GM19043 (cell line): ENCODE results near the gene HSP90AA1.
"Not testable (repeated sequence)": the region's sequence is repeated elsewhere in the genome, so short reads cannot be mapped to it uniquely, and the experiment has no call there.

Experiments
- ATAC-seq: cut with Tn5 transposase; IDR thresholded peaks from one replicate; pipeline ENCODE4 v1.9.1; 2021; ENCODE audit warnings: low read depth; ENCODE audit not compliant: unreplicated experiment

Gene HSP90AA1

DNA sequence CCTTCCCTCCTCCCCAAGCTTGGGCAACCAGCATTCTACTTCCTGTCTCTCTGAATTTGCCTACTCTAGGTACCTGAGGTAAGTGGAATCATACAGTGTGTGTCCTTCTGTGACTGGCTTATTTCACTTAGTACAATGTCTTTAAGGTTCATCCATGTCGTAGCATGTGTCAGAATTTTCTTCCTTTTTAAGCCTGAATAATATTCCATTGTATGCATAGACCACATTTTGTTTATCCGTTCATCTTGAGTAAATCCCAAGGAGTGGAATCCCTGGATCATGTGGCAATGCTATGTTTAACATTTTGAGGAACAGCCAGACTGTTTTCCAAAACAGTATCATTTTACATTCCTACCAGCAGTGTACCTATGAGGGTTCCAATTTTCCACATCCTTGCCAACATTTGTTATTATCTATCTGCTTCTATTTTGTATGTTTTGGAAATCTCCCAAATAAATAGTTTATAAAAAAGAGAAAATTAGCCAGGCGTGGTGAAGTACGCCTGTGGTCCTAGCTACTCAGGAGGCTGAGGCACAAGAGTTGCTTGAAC is 12.4 kb downstream of the HSP90AA1 start:
- ATAC-seq = no peak

DNA sequence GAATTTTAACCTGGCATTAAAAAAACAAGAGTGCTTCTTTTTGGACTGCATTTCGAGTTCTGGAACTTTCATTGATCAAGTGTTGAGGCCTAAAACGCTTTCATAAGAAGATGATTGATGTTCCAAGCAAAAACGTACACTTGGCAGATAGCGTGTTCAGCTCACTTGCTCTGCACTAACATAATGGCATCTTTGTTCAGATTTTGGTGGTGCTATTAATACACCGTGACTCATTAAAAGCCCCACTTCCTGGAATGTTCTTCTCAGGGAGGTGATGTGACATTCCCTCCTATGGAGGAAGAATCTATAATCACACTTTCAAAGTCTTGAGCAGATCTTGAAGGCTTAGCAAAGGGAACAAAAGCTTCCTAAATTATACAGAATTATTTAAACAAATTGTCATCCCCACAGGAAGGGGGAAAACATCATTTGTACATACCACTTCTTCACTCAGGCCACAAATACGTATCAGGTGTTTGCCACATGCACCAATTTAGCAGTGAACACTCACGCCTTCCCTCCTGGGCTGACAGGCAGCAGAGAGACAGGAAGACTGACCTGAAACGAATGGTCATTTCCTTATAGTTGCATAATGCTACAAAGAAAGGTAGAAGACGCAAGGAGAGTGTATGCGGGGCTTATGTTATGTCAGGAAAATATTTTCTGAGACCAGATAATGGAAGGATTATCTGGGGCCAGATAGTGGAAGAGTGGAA is 15.4 kb downstream of the HSP90AA1 start:
- ATAC-seq = no peak

DNA sequence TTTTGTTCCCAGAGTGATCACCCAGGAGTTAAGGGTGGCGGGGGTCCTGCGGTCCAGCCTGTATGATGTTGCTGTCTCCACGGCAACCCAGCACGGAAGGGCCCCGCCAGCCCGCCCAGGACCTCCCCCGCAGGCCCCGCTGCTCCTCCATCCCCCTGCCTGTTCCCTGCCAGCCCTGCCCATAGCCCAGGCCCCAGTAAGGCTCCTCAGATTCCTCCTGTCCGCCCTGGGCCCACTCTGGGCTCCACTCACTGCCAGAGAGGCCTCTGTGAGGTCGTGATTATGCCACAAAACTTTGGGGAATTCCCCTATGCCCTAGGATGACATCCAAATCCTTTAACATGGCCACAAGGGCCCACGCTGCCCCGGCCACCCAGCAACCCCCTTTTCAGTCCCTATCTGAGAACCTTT is 20.8 kb downstream of the HSP90AA1 start:
- ATAC-seq = no peak

DNA sequence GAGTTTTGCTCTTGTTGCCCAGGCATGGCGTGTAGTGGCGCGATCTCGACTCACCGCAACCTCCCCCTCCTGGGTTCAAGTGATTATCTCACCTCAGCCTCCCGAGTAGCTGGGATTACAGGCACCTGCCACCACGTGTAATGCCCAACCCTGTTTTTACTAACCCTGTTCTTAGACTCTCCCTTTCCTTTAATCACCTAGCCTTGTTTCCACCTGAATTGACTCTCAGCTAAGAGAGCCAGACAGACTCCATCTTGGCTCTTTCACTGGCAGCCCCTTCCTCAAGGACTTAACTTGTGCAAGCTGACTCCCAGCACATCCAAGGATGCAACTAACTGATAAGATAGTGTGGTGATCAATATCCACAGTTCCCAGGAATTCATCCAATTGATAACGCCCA is 22.3 kb downstream of the HSP90AA1 start:
- not testable (repeated sequence) for ATAC-seq

DNA sequence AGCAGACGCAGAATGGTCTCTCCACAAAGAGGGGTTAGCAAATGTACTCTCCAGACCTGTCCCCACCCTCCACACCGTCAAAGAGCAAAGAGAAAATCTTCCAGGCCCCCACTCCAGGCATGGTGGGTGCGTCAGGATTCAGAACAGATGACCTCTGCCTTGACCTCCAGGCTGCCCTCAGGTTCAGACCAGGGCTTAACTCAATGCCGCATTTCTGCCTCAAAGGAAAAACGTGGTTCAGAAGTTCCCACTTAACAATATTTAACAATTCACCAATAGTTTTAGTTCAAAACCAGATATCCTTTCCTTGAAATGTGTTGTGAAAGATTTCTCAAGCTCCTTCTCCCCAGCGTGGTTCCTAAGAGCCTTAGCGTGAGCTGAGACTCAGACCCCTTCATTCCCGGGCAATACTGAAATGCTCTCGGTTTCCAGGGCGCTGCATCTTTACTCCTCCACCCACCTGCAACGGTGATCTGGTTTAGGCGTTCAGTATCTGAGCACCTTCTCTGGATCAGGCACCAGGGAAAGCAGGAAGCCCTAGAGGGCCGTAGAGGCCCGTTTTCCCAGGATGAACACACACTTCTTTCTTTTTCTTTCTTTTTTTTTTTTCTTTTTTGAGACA is 22.9 kb downstream of the HSP90AA1 start:
- no peak for ATAC-seq

DNA sequence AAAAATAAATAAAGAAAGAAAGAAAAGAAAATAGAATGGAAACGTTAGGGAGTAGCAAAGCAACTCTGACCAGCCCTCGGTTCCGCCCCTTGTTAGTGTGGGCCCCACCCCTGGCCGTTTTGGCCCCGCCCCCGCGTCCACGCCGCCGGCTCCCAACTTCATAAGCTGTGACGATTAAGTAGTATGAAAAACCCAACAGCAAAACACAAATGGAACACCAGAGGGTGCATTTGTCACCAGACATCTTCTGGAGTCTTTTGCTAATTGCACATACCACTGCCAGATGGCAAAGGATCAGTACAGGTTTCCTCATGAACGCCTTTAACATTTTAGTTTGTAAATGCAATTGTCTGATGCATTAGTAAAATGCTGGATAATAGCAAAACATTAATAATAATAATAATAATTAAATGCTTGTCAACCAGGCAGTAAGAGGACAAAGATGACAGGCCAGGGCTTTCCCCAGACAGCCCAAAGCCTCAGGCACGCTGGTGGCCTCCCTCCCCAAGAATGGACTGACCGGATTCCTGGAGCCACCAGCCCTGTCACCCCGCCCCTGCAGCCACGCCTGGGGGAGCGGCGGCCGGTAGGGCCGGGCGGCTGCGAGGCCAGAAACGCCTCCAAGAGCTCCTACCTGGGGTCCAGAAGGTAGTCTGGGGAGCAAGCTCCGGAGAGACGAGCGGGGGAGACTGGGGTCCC is 23.6 kb downstream of the HSP90AA1 start:
- no peak for ATAC-seq

DNA sequence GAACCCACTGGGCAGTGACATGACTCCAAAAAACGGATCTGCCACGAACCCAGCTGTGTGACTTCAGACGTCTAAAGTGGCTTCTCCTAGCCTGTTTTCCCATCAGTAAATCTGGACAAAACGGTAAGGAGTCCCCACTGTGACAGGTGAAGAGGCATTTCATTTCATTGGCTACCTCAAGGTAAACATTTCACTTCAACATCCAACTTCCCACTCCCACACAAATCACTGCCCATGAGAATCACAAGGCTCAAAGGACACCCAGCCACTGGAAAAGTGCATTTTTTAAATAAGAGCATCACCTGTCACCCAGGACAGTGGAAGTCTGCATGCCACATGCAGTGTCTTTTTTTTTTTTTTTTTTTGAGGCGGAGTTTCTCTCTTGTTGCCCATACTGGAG is 27.9 kb downstream of the HSP90AA1 start:
- no peak for ATAC-seq

DNA sequence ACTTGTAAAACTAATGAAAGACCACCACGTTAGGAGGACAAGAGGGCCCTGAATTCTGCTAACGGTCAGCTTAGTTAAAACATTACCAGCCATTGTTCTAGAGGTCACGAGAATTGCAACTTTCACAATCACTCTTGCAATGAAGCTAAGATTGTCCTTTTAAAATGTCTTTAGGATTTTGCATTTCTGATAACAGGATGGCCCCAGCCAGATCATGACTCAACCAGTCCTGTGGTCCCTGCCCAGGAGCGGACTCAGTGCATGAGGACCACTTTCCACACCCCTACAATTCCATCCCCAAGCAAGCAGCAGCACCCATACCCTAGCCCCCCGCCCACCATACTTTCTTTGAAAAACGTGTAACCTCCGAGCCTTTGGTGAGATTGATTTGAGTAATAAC is 28.7 kb downstream of the HSP90AA1 start:
- no peak for ATAC-seq

DNA sequence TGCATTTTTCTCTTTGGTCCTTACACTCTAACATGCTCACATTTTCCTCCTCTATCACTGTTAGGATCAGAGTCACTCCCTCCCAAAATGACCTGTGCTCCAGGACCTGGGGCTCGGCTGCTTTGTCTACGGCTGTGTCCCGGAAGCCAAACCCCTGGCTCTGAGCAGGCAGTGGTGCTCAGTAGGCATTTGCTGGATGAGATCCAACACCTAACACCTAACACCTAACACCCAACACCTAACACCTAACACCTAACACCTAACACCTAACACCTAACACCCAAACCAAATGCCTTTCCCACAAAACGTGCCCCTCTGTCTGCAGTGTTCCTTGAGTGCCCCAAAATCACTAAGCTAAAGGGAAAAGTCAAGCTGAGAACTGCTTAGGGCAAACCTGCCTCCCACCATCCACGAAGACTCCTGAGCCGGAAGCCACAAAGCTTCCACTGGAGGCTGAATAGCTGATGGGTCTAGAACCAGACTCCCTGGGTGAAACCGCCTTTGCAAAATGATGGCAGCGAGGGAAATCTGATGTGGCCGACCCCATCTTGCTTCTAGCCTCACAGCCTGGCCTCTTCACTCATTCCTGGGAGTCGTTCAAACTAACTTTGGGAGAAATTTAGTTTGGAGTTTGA is 29.2 kb downstream of the HSP90AA1 start:
- no peak for ATAC-seq

DNA sequence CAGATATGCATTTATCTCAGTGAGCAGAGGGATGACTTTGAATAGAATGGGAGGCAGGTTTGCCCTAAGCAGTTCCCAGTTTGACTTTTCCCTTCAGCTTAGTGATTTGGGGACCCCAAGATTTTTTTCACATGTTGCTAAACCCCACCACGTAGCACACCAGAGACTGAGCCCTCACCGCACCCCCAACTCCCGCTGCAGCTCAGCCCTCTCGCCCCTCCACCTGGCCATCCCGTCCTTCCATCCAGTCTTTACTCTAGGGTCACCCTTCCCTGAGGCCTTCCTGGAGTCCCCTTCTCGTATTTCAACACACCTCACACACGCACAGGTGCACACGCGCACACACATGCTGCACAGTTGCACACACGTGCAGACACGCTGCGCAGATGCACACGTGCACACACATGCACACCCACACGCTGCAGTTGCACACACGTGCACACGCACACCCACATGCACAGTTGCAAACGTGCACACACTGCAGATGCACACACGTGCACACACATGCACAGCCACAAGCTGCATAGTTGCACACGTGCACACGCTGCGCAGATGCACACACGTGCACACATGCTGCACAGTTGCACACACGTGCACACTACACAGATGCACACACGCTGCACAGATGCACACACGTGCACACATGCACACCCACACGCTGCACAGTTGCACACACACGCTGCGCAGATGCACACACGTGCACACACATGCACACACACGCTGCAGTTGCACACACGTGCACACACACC is 30.0 kb downstream of the HSP90AA1 start:
- ATAC-seq = no peak

DNA sequence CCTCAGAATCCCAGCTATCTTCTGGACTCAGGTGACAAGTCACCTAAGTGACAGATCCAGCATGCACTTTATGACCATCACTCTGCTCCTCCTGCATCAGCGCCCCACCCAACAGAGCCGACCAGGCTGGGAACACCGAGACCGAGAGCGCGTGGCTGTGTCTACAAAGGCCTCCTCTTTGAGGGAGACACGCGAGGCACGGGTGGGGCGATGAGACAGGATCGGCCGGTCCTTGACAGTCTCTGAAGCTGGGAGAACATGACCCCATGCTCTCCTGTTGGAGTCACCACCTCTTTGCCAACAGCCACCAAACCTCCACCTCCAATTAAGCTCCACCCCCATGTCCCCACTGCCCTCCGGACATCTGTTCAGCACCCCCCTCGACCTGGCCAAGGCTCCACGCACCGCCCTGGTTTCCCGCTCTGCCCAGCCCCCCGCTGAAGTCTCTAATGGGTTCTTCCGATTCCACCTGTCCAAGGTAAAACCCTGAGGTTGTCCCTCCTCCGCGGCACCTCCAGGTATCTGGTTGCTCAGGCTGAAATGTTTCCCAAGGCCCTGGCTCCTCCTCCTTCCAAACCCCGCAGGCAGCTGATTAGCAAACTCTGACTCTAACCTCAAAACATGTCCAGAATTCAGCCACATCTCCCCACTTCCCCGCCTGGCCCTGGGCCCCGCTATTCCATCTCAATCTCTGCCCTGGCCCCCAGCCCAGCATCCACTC is 31.5 kb downstream of the HSP90AA1 start:
- ATAC-seq = no peak

DNA sequence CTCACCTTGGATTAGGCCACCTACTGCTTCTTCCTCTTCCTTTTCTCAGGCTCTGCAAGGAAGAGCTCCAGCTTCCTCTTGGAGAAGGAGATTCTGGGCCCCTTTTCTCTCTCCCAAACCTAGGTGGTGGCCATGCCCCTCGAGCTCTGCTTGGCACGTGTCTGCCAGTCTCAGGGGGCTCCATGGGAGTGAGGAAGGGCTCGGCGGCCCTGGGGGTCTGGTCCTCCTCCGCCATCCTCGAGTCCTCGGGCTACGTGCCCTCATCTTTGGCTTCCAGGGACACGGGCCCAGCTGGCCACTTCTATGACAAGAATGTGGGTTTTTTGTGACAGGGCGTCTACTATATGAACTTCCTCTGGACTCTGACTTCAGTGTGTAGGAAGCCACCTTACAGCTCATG is 34.3 kb downstream of the HSP90AA1 start:
- ATAC-seq = no peak

DNA sequence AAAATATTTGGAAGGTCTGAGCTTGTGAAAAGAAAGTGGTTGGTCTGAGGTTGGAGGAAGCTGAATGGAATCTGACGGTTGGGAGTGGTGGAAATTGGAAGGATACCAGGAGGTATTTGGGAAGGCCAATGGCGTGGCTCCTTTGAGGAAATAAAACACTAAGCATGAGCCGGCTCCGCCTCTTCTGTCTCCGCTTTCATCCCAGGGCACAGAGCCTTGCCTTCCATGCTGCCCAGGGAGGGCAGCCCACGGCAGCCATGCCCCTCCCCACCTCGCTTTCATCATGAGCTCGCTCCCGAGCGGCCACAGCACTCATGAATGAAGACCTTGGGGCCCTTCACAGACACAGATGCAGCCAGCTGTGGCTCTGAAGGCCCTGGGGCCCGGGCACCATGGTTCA is 36.2 kb downstream of the HSP90AA1 start:
- ATAC-seq = no peak

DNA sequence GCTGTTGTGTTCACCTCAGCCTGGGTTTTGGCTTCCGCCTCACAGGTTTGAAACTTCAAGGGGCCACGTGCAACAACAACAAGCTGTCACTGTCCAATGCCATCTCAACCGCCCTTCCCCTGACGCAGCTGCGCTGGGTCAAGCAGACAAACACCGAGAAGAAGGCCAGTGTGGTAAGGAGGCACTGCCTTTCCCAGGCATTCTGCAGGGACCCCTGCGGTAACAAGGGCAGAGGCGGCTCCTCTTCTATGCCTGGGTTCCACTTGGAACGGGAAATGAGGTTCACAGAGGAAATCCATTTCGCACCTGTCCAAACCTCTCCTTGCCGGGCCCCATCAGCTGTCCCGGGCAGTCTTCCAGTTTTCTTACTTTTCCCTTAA is 36.8 kb downstream of the HSP90AA1 start:
- ATAC-seq = no peak

DNA sequence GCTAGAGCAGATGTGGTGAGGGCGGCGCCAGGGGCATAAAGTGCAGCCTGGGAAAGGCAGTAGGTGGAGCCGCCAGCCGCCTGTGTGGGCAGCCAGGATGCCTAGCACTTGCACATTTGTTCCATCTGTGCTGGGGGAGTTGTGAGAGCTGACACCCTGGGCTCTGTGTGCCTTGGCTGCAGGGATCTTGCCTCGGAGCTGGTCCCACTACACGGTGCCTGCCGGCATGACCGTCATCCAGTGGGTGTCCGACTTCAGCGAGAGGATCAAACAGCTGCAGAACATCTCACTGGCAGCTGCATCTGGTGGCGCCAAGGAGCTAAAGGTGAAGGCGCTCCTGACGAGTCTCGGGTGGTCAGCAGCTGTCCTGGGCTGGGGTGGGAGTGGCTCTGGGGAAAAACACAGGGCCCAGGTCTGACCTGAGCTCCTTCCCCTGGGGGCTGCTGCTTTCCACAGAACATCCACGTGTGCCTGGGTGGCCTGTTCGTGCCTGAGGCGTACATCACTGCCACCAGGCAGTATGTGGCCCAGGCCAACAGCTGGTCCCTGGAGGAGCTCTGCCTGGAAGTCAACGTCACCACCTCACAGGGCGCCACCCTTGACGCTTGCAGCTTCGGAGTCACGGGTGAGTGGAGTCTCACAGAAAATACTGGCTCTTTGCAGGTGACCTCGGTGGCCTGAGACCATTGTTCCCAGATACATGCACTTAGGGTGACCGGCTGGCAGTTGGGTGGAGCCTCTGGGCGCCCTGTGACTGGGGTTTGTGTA is 37.4 kb downstream of the HSP90AA1 start:
- no peak for ATAC-seq

DNA sequence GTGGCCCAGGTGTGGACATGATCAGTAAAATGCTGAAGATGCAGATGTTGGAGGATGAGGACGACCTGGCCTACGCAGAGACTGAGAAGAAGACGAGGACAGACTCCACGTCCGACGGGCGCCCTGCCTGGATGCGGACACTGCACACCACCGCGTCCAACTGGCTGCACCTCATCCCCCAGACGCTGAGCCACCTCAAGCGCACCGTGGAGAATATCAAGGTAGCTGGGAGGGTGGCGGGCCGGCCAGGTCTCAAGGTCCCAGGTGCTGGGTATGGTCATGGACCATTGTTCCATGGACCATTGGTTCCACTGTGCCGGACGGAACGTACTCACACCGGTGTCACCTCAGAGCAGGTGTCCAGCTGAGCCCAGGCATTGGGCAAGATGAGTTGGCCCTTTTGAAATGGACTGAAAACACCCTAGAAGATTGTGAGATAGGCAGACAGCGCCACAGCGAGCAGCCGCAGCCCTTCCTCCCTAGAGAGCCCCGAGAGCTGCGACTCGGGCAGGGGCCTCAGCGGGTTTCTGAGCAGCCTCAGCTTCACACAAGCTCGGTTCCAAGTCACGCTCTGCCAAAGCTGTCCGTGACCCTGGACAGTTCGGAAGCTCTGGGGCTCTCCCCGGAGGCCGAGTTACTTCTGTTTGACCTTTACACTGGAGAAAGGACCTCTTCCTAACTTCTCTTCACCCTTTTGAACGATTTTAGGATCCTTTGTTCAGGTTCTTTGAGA is 38.9 kb downstream of the HSP90AA1 start:
- no peak for ATAC-seq

DNA sequence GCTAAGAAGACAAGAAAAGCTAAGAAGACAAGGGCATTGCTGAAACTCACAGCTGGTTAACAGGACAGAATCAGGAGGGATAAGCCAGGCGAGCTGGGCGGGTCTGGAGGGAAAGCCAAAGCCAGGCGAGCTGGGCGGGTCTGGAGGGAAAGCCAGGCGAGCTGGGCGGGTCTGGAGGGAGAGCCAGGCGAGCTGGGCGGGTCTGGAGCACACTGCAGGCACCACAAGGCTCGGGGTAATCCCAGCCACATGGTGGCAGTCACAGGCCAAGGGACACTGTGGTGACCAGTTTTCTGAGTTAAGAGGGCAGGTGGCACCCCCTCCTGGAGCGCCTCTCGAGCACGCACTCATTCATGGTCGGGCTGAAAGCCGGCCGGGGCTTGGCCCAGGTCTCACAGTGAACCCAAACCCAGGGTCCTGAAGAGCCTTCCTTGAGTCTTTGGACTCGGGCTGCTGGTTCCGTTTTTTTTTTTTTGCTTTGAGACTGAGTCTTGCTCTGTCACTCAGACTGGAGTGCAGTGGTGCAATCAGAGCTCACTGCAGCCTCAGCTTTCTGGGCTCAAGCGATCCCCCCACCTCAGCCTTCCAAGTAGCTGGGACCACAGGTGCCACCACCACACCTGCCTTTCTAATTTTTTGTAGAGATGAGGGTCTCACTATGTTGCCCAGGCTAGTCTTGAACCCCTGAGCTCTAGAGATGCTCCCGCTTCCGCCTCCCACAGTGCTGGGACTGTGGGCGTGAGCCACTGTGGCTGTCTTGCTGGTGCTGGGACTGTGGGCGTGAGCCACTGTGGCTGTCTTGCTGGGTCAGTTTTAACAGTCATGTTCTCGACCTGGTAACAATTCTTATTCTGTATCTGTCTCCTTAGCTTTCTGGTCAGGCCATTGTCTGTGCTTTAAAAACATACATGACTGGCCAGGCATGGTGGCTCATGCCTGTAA is 40.2 kb downstream of the HSP90AA1 start:
- no peak for ATAC-seq
